Adipocyte (in vitro differentiated cells): ENCODE results near the gene FANCG.
A peak's percentile ranks its signal among the peaks of the same experiment; 100 is the strongest.

Experiments used
- DNase-seq: peaks from one replicate; pipeline ENCODE4 v3.0.0-alpha.2; 2015; ENCODE audit warnings: low read depth
- H3K27me3 ChIP-seq: replicated peaks from 2 replicates; pipeline ENCODE4 v1.7.0; 2013; ENCODE audit warnings: mild to moderate bottlenecking, low read length, moderate library complexity; ENCODE audit not compliant: control insufficient read depth, insufficient read depth
- H3K36me3 ChIP-seq: 2 replicates; pipeline ENCODE4 v1.7.0; 2013; ENCODE audit warnings: low read length, mild to moderate bottlenecking, moderate library complexity; ENCODE audit not compliant: control insufficient read depth, insufficient read depth, severe bottlenecking
- H3K4me1 ChIP-seq: 2 replicates; pipeline ENCODE4 v1.7.0; 2013; ENCODE audit warnings: mild to moderate bottlenecking, low read length, moderate library complexity; ENCODE audit not compliant: control insufficient read depth, insufficient read depth
- H3K4me3 ChIP-seq: 2 replicates; pipeline ENCODE4 v1.7.0; 2013; ENCODE audit warnings: mild to moderate bottlenecking, low read length, moderate library complexity
- H3K9ac ChIP-seq: 2 replicates; pipeline ENCODE4 v1.7.0; 2013; ENCODE audit warnings: mild to moderate bottlenecking, low read length, moderate library complexity
- H3K9me3 ChIP-seq: 2 replicates; pipeline ENCODE4 v1.7.0; 2013; ENCODE audit warnings: mild to moderate bottlenecking, low read length, moderate library complexity; ENCODE audit not compliant: control insufficient read depth

FANCG gene

DNA sequence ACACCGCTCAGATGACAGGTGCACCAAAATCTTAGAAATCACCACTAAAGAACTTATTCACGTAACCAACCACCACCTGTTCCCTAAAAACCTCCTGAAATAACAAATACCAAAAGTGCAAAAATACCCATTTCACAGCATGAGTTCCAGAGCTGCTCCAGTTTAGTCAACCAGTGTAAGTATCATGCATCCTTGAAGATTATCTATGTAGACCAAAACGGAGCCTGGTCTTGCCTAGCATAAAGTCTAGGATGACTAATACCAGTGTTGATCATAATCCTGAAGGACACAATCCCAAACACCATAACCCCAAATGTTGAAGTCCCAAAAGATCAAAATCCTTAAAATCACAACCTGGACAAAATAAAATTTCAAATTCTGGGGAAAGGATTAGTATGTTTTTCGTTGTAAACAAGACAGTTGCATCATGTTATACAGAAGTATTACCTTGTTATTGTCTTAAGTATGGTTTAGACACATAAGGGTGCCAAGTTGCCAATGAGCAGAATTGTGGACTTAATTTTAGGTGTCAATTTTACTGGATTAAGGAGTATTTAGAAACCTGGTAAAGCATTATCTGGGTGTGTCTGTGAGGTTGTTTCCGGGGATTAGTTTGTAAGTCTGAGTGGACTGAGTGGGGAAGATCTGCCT is 25.4 kb downstream of the FANCG start:
- Histone ChIP-seq H3K4me3 (no peak overlapping the region), H3K36me3 (peaks cover 99% of the 10 kb centered on the region), H3K27me3 (no peaks in the 10 kb centered on the region), H3K4me1 (no peaks in the 10 kb centered on the region), H3K9me3 (no peaks in the 10 kb centered on the region), H3K9ac (no peak overlapping the region)
- DNase-seq, result no peak

DNA sequence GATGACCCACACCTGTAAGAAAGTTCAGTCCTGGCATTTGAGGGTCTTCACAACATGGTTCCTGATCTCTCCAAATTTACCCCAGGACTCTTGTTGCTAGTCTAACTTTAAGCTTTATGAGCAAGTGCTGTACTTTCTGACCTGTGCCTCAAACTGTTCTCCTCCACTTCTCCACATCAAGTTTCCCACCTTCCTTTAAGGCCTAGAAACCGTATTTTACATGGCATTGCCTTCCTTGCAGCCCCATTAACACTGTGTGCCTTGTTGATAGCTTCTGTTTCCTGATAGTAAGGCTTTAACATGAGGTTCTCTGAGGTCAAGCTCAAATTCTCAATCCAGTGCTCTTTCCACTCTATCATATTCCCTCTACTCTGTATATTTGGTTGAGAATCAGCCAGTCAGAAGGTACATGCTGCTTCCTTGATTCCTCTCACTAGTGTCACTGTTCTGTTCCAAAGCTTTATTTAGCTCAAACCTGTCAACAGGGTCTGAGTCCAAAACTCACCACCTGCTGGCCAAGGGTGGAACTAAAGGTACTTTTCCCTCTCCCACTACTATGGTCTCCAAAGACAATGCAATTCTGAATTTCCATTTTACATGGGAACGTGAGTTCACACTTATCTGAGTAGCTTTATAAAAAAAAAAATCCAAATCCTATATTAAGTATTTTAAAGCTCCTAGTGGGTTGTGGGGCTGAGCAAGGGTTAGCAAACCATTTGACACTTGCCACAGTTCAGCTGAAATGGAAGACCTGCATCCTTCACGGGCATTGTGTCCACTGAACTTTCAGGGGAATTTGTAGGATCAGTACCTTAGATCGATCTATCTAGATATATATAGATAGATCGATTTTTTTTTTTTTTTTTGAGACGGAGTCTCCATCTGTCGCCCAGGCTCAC is 28.4 kb downstream of the FANCG start:
- Histone ChIP-seq H3K4me1 (no peaks in the 10 kb centered on the region), H3K9me3 (no peaks in the 10 kb centered on the region), H3K9ac (no peak overlapping the region), H3K4me3 (no peak overlapping the region), H3K27me3 (no peaks in the 10 kb centered on the region), H3K36me3 (peaks cover 88% of the 10 kb centered on the region)
- DNase-seq, result peak; percentile 48

GRCh38 chr9:35048511-35048910 is 31.2 kb downstream of the FANCG start:
- no peaks in the 10 kb centered on the region for H3K9me3 ChIP-seq
- H3K36me3 ChIP-seq, result peaks cover 82% of the 10 kb centered on the region
- no peaks in the 10 kb centered on the region for H3K27me3 ChIP-seq
- H3K4me1 ChIP-seq, result no peaks in the 10 kb centered on the region
- DNase-seq, result no peak
- H3K9ac ChIP-seq, result no peak overlapping the region
- no peak overlapping the region for H3K4me3 ChIP-seq

DNA sequence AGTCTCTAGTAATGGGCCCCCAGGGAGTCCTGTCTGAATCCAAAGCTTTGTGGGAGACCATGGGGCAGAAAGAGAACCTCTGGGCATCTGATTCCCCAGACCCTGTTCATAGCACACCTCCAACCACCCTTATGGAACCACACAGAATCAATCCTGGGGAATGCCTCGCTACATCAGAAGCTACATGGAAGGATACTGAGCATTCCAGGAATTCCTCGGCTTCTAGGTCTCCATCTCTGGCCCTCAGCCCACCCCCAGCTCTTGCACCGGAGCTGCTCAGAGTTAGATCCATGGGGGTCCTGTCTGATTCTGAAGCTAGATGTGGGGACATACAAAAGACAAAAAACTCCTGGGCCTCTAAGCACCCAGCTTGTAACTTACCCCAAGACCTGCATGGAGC is 35.7 kb downstream of the FANCG start:
- no peak overlapping the region for H3K4me3 ChIP-seq
- no peak for DNase-seq
- H3K27me3 ChIP-seq, result no peaks in the 10 kb centered on the region
- peaks cover 13% of the 10 kb centered on the region for H3K4me1 ChIP-seq
- H3K9me3 ChIP-seq, result no peaks in the 10 kb centered on the region
- H3K9ac ChIP-seq, result no peak overlapping the region
- H3K36me3 ChIP-seq, result peaks cover 42% of the 10 kb centered on the region

DNA sequence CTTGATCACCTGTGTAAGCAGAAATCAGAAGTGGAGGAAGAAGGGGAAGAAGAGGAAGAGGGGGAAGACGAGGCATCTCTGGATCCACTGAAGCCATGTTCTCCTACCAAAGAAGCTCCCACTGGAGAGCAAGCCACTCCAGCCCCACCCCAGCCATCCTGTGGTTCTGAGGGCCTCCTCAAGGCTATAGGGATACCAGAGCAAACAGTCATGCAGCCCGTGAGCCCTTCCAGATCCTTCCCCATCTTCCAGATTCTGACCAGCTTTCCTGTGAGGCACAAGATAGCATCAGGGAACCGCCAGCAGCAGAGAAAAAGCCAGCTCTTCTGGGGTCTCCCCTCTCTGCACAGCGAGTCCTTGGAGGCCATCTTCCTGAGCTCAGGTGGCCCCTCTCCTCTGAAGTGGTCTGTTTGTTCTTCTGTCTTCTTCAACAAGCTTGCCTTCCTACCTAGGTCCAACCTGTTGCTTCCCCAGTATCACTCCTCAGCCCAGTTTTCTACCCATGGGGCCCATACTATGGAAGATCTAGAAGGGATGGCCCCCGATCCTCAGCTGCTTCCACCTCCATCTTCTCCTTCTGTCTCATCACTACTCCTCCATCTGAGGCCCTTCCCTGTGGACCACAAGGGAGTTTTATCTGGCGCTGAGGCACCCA is 36.7 kb downstream of the FANCG start:
- Histone ChIP-seq H3K27me3 (no peaks in the 10 kb centered on the region), H3K9ac (no peak overlapping the region), H3K4me3 (no peak overlapping the region), H3K9me3 (no peaks in the 10 kb centered on the region), H3K4me1 (peaks cover 13% of the 10 kb centered on the region), H3K36me3 (peaks cover 37% of the 10 kb centered on the region)
- DNase-seq, result no peak

DNA sequence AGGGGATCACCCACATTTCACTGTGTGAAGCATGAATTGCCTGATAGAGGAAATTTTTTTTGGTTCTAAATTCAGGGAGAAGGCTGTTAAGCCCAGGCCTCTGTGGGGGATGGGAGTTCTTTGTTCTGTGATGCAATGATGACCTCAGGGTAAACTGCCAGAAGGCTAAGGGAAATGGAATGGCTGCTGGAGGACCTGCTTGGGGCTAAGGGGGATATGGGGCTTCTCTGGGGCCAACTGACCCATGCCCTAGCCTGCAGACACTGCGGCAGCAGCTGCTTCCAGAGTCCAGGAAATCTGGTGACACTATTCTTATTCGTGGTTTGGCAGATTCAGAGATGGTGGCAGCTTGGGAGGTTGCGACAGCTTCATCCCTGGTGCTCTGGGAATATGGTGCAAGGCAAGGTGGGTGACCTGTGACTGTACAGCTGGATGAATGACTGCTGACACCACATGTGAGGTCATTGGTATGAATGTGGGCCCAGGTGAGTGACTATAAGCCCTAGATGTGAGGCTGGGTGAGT is 37.6 kb downstream of the FANCG start:
- H3K27me3 ChIP-seq, result no peaks in the 10 kb centered on the region
- no peak overlapping the region for H3K4me3 ChIP-seq
- H3K36me3 ChIP-seq, result peaks cover 39% of the 10 kb centered on the region
- no peak overlapping the region for H3K9ac ChIP-seq
- no peaks in the 10 kb centered on the region for H3K9me3 ChIP-seq
- DNase-seq, result peak; percentile 38
- H3K4me1 ChIP-seq, result peaks cover 13% of the 10 kb centered on the region

DNA sequence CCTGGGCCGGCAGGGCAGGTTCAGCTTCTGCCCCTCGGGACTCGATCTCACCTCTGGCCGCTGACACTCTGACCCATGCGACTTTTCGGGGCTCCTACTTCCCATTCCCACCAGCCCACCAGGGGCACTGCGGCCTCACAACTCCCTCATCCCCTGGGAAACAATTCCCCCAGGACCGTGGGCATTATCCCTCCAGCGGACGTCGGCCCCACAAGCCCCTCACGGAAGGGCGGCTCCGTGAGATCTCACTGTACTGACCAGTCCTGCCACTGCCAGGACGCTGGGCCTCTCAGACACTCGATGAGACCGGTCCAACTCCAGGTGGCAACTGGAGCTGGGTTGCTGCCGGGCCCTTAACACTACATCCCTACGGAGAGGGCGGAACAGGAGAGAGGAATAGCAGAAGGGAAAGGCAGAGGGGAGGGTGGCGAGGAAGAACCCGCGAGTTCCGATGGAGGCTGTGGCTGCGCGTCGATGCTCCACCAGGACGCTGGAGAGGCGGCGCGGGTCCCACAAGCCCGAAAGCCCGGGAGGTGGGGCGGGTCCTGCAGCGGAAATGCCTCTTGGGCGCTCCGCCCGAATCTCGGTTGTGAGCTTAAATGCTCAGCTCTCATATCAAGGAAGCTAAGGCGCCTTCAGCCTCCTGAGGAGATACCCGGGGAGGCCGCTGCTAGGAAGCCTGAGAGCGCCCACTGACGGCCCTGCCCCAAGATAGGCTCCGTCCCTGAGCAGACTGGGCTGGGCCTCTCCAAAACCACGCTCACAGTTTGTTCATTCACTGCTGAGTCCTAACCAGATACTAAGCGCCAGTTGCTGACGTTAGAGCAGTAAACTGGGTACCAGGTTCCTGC is 43.7 kb downstream of the FANCG start:
- peak overlapping the region; percentile 55 for H3K4me3 ChIP-seq
- peaks cover 34% of the 10 kb centered on the region for H3K36me3 ChIP-seq
- peak overlapping the region; percentile 71 for H3K9ac ChIP-seq
- H3K27me3 ChIP-seq, result no peaks in the 10 kb centered on the region
- no peaks in the 10 kb centered on the region for H3K9me3 ChIP-seq
- peaks cover 4% of the 10 kb centered on the region for H3K4me1 ChIP-seq
- DNase-seq, result no peak

DNA sequence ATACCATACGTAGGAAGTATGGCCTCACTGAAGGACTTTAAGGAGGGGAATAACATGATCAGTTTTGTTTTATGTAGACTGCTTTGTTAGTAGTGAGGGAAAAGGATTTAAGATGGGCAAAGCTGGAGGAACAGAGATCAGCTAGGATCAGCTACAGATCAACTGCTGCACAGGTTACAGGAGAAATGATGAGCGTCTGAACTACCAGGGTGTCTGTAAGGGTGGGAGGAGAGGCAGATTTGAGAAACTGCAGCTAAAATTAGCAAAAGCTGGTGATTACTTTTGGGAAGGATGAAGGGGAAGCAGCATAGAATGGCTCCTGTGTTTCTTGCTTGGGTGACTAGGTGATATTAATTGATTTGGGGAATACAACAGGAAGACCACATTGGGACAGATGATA is 46.6 kb downstream of the FANCG start:
- peaks cover 30% of the 10 kb centered on the region for H3K36me3 ChIP-seq
- H3K4me1 ChIP-seq, result peaks cover 7% of the 10 kb centered on the region
- no peak for DNase-seq
- H3K9me3 ChIP-seq, result no peaks in the 10 kb centered on the region
- H3K27me3 ChIP-seq, result no peaks in the 10 kb centered on the region
- H3K4me3 ChIP-seq, result no peak overlapping the region
- H3K9ac ChIP-seq, result no peak overlapping the region

GRCh38 chr9:35029852-35030251 is 49.9 kb downstream of the FANCG start:
- Histone ChIP-seq H3K4me1 (peaks cover 26% of the 10 kb centered on the region), H3K9ac (no peak overlapping the region)
- no peak for DNase-seq

DNA sequence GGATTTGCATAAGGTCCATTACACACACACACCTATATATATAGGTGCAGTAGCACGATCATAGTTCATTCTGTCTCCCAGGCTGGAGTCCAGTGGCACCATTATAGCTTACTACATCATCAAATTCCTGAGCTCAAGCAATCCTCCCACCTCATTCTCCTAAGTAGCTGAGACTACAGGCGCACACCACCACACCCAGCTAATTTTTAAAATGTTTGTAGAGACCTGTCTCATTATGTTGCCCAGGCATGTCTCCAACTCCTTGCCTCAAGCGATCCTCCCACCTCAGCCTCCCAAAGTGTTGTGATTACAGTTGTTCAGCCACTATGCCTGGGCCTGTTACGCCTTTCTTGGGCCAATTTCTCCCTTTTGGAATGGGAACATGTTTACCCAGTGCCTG is 50.5 kb downstream of the FANCG start:
- Histone ChIP-seq H3K27me3 (no peaks in the 10 kb centered on the region), H3K9me3 (no peaks in the 10 kb centered on the region), H3K4me3 (no peak overlapping the region), H3K36me3 (peaks cover 22% of the 10 kb centered on the region), H3K9ac (no peak overlapping the region), H3K4me1 (peaks cover 26% of the 10 kb centered on the region)
- DNase-seq, result no peak

More at GRCh38 chr9:35029852-35030251, 49.9 kb downstream of the FANCG start:
- H3K27me3 ChIP-seq, result no peaks in the 10 kb centered on the region
- H3K9me3 ChIP-seq, result no peaks in the 10 kb centered on the region
- H3K4me3 ChIP-seq, result no peak overlapping the region
- H3K36me3 ChIP-seq, result peaks cover 21% of the 10 kb centered on the region
